GM19351 (cell line): ENCODE results near the gene RSPRY1.

ENCODE experiments used
- ATAC-seq: cut with Tn5 transposase; IDR thresholded peaks from one replicate; pipeline ENCODE4 v1.9.1; 2021; ENCODE audit warnings: mild to moderate bottlenecking, moderate library complexity; ENCODE audit not compliant: unreplicated experiment

Gene RSPRY1

GRCh38 chr16:57152096-57153093 lies 33.7 kb upstream of the RSPRY1 start:
- no peak for ATAC-seq

GRCh38 chr16:57153841-57154240 lies 32.3 kb upstream of the RSPRY1 start:
- no peak for ATAC-seq

- ATAC-seq: no peak
Observed at GRCh38 chr16:57155702-57156350, 30.3 kb upstream of the RSPRY1 start.

DNA sequence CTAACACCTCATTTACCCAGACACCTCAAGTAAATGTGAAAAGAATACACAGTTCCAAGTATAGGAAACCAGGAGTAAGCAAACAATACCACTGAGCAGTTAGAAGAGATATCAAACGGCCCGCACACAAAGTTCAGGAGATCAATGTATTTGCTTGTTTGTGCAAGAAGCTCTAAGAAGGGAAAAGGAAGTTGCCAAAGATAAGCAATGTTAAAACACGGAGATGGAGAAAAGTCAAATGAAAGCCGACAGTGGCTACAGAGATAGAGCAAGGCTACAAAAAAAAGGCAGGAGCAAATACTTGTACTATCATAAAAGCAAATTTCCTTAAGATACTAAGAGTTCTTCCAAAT lies 29.8 kb upstream of the RSPRY1 start:
- no peak for ATAC-seq

DNA sequence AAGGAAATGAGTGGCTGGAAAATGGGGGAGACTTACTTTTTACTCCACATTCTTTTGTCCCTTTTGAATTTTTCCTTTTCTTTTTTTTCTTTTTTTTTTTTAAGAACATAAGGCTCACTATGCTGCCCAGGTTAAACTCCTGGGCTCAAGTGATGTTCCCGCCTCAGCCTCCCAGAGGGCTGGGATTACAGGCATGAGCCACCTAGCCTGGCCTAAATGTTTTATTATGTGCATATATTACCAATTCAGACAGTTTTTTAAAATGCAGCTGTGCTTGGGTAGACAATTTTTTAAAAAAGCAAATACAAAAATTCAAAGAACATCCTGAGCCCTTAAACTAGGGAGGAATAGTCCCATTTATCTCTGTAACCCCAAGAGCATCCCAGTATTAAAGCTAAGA lies 28.6 kb upstream of the RSPRY1 start:
- ATAC-seq: no peak

- ATAC-seq: no peak
Observed at GRCh38 chr16:57159447-57159846, 26.7 kb upstream of the RSPRY1 start.

DNA sequence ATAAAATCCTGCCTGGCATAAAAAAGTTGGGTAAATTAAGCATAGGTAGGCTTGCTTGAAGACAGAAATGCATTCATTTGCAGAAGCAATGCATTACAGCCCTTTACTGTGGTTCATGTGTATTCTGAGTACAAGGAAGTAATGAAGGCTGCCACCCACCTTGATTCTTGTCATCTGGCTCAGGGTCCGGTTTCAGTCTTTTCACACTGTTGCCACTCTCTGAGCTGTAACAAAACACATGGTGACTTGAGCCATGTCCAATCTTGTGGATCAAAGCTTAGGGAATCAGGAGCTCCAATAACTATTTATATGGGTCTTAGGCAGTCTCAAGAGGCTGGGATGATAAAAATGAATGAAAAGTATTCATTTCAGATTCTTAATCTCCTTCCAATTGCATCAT lies 22.3 kb upstream of the RSPRY1 start:
- no peak for ATAC-seq

GRCh38 chr16:57165483-57165882 lies 20.6 kb upstream of the RSPRY1 start:
- no peak for ATAC-seq

- ATAC-seq: no peak
Observed at GRCh38 chr16:57165938-57166337, 20.2 kb upstream of the RSPRY1 start.

DNA sequence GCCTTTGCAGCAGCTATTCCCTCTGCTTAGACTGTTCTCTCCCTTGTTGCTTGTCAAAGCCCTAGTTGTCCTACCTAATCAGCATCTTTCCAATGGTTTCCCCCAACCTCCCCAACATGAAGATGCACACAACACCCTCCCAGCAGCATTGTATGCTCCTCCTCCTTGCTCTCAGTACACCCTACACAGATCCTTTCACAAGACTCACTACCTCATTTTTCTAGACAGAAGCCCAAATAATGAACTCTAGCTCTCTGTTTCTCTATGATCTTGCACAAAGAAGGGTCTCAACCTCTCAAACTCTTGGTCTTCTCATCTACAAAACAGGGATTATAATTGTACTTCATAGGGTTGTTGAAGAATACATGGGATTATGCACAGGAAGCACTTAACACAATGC lies 19.7 kb upstream of the RSPRY1 start:
- ATAC-seq: no peak

- ATAC-seq: no peak
Observed at GRCh38 chr16:57166951-57167350, 19.2 kb upstream of the RSPRY1 start.

GRCh38 chr16:57167538-57167937 lies 18.6 kb upstream of the RSPRY1 start:
- ATAC-seq: no peak

- ATAC-seq: no peak
Observed at GRCh38 chr16:57167953-57168352, 18.2 kb upstream of the RSPRY1 start.

- no peak for ATAC-seq
Observed at GRCh38 chr16:57169327-57169726, 16.8 kb upstream of the RSPRY1 start.

DNA sequence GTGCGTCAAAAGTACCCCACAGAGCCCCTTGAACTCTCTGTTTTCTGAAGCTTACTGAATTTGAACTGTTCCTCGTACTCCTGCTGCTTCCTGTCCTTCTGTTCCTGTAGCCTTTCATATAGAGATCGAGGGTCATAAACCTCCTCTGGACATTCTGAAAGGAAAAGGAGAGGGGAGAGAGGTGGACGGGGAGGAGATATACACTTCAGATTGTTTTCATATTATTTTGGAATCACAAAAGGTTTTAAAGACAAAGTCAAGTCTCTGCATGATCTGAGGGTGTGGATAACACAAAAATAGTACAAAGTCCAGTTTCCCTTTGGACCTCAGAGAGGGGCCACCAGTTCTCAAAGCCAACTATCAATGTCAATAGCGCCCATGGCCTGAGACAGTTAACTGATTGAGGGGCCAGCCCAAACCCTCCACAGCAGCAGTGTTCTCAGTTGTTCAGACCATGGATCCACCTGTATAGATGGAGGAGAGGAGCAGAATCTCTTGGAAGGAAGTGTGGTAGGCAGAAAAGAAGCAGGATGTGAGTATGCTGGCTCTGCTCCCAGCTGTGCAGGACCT lies 13.3 kb upstream of the RSPRY1 start:
- no peak for ATAC-seq

GRCh38 chr16:57175896-57176295 lies 10.2 kb upstream of the RSPRY1 start:
- no peak for ATAC-seq

GRCh38 chr16:57178196-57178595 lies 7.9 kb upstream of the RSPRY1 start:
- ATAC-seq: no peak

GRCh38 chr16:57178793-57179212 lies 7.3 kb upstream of the RSPRY1 start:
- ATAC-seq: no peak

DNA sequence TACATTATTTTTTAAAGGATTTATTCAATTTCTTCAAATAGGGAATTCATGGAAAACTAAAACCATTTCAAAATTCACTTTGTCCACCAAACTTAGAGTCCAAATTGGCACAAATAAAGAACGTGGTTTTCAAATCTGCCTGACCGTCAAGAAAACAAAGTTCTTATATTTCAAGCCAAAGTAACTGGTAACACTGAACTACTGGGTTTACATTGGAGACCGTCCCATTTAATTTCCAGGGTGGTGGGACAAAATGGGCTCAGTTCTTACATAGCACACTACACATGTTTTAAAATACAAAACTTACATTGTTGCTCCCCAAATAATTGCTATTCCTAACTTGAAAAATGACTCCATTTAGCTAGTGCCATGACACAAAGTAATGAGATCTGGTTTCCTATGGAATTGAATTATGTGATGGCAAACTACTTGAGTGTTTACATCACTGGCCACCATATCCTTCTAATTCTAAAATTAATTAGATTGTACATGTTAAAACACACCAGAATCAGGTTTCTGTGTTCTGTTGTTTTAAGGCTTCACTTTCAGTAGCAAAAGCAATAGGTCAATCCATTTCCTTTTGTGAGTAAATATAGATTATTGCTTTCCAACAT lies 6.8 kb upstream of the RSPRY1 start:
- ATAC-seq: no peak

DNA sequence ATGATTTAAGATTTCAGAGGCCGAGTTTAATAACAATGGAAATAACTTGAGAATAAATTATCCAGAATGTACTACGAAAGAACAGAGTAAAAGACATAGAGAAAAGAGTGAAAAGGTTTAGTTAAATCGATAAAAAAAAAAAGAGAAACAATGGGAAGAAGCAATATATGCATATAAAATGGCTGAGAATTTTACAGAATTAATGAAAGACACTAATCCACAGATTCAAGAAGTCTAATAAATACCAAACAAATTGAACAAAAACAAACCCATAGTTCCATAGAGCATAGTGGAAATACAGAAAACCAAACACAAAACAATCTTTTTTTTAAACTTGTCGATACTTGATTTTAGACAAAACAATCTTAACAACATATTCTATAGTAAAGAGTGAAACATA lies 2.0 kb upstream of the RSPRY1 start:
- ATAC-seq: no peak

- no peak for ATAC-seq
Observed at GRCh38 chr16:57184887-57185445, 1.2 kb upstream of the RSPRY1 start.
